Fibroblast of lung (primary cell): ENCODE results near the gene PIK3R4. TPM values are rescaled to one million over a fixed set of nuclear protein-coding genes. Genes with fewer than 3 reads are reported as not detected.

Experiments used
- DNase-seq, 2 donors: peaks; one replicate each; pipeline versions ENCODE4 v3.0.0 to v3.0.0-alpha.2; 2010; ENCODE audit warnings: low read depth in 2 of 2
- H2AFZ ChIP-seq: 2 replicates; pipeline ENCODE4 v1.5.1; 2012; ENCODE audit warnings: low read length, control low read depth, inconsistent platforms
- H3K27ac ChIP-seq: 2 replicates; pipeline ENCODE4 v1.5.1; 2011; ENCODE audit warnings: low read length, control low read depth; ENCODE audit not compliant: insufficient read depth
- H3K27me3 ChIP-seq: 2 replicates; pipeline ENCODE4 v1.5.1; 2011; ENCODE audit warnings: mild to moderate bottlenecking, low read length; ENCODE audit not compliant: control insufficient read depth, insufficient read depth
- H3K36me3 ChIP-seq: 2 replicates; pipeline ENCODE4 v1.5.1; 2011; ENCODE audit warnings: low read length; ENCODE audit not compliant: control insufficient read depth, insufficient read depth
- H3K4me1 ChIP-seq: 2 replicates; pipeline ENCODE4 v1.5.1; 2011; ENCODE audit warnings: low read length; ENCODE audit not compliant: control insufficient read depth, insufficient read depth; ENCODE audit errors: extremely low read depth
- H3K4me2 ChIP-seq: 2 replicates; pipeline ENCODE4 v1.5.1; 2011; ENCODE audit warnings: low read length, control low read depth; ENCODE audit not compliant: insufficient read depth; ENCODE audit errors: extremely low read depth
- H3K4me3 ChIP-seq, 4 experiments: fragments of 200-600 bp in 1 of 4; sonication (generic) in 1 of 4; replicated peaks in 1 of 4; 2 replicates each; pipeline ENCODE4 v1.5.1; 2011 to 2016; ENCODE audit warnings: low read length in 4 of 4, low read depth in 3 of 4, mild to moderate bottlenecking in 3 of 4, control low read depth in 2 of 4, inconsistent platforms in 1 of 4, mixed read lengths in 1 of 4; ENCODE audit not compliant: insufficient read depth in 1 of 4; ENCODE audit errors: control extremely low read depth in 1 of 4
- H3K79me2 ChIP-seq: 2 replicates; pipeline ENCODE4 v1.5.1; 2012; ENCODE audit warnings: mild to moderate bottlenecking, low read length, inconsistent platforms; ENCODE audit not compliant: control insufficient read depth, insufficient read depth
- H3K9ac ChIP-seq: 2 replicates; pipeline ENCODE4 v1.5.1; 2011; ENCODE audit warnings: mild to moderate bottlenecking, low read length, control low read depth; ENCODE audit not compliant: insufficient read depth
- H3K9me3 ChIP-seq: 2 replicates; pipeline ENCODE4 v1.5.1; 2012; ENCODE audit warnings: low read depth, low read length; ENCODE audit not compliant: control insufficient read depth, insufficient read depth
- H4K20me1 ChIP-seq: 2 replicates; pipeline ENCODE4 v1.5.1; 2011; ENCODE audit warnings: low read length; ENCODE audit not compliant: control insufficient read depth, insufficient read depth; ENCODE audit errors: extremely low read depth
- CTCF ChIP-seq, 2 donors: IDR thresholded peaks in 1 of 2; conservative IDR thresholded peaks in 1 of 2; 1 replicate in 1 of 2; 2 replicates in 1 of 2; pipeline ENCODE4 v1.5.1; 2011 to 2012; ENCODE audit warnings: low read length in 2 of 2, control low read depth in 1 of 2, inconsistent platforms in 1 of 2, low read depth in 1 of 2, mild to moderate bottlenecking in 1 of 2
- EZH2 ChIP-seq: IDR thresholded peaks from 2 replicates; pipeline ENCODE4 v1.5.1; 2012; ENCODE audit warnings: low read length, control low read depth, mild to moderate bottlenecking; ENCODE audit errors: missing control alignments
- polyA plus RNA-seq, 2 donors: library from polyadenylated mRNA; depleted of rRNA in 1 of 2; stranded (reverse) in 1 of 2; unstranded in 1 of 2; fragments of >200 nt; gene quantifications; 2 replicates each; pipeline ENCODE4 v1.2.1, GENCODE V29; 2011 to 2012; ENCODE audit warnings: missing spikeins in 1 of 2
- total RNA-seq: library from RNA; depleted of rRNA; stranded (reverse); fragments of >200 nt; gene quantifications from 2 replicates; pipeline ENCODE4 v1.2.1, GENCODE V29; 2014

PIK3R4 gene
- total and polyA plus RNA-seq, 2 donors (not counting 1 experiment from before 2014, with no cell fraction given), result 33.4 to 44.6 TPM

- DNase-seq, result no peak
- Histone ChIP-seq H4K20me1 (no peaks in the 10 kb centered on the region), H3K4me2 (no peak overlapping the region), H2AFZ (no peak overlapping the region), H3K4me1 (no peaks in the 10 kb centered on the region), H3K9me3 (no peaks in the 10 kb centered on the region), H3K27ac (no peak overlapping the region), H3K4me3 (no peak overlapping the region), H3K36me3 (no peaks in the 10 kb centered on the region), H3K9ac (no peak overlapping the region), H3K27me3 (no peaks in the 10 kb centered on the region), H3K79me2 (no peaks in the 10 kb centered on the region)
- no peak for TF ChIP-seq CTCF (conservative IDR thresholded peaks at IDR 0.05 in 1 of 2, IDR thresholded peaks at IDR 0.05 in 1 of 2; ENCODE audit: low read depth in 1 of 2, low read length in 2 of 2)
- TF ChIP-seq EZH2, result no peak
Observed at GRCh38 chr3:130648293-130648692, 98.3 kb downstream of the PIK3R4 start.

GRCh38 chr3:130645261-130645660 lies 101.4 kb downstream of the PIK3R4 start:
- Histone ChIP-seq H3K4me1 (no peaks in the 10 kb centered on the region), H3K9me3 (no peaks in the 10 kb centered on the region), H3K4me2 (no peak overlapping the region), H3K27me3 (no peaks in the 10 kb centered on the region), H2AFZ (no peak overlapping the region), H3K9ac (no peak overlapping the region), H3K36me3 (no peaks in the 10 kb centered on the region), H3K27ac (no peak overlapping the region), H4K20me1 (no peaks in the 10 kb centered on the region), H3K4me3 (no peak overlapping the region), H3K79me2 (no peaks in the 10 kb centered on the region)
- no peak for DNase-seq
- no peak for TF ChIP-seq EZH2
- no peak for TF ChIP-seq CTCF (conservative IDR thresholded peaks at IDR 0.05 in 1 of 2, IDR thresholded peaks at IDR 0.05 in 1 of 2; ENCODE audit: low read depth in 1 of 2, low read length in 2 of 2)

- TF ChIP-seq CTCF (conservative IDR thresholded peaks at IDR 0.05 in 1 of 2, IDR thresholded peaks at IDR 0.05 in 1 of 2; ENCODE audit: low read depth in 1 of 2, low read length in 2 of 2) (no peak), EZH2 (no peak)
- Histone ChIP-seq H3K27ac (no peak overlapping the region), H3K4me3 (no peak overlapping the region)
Observed at GRCh38 chr3:130644628-130645253, 101.9 kb downstream of the PIK3R4 start.

More at GRCh38 chr3:130644628-130645253, 101.9 kb downstream of the PIK3R4 start:
- Histone ChIP-seq H3K4me2 (no peak overlapping the region), H3K27me3 (no peaks in the 10 kb centered on the region), H3K36me3 (no peaks in the 10 kb centered on the region), H3K79me2 (no peaks in the 10 kb centered on the region), H4K20me1 (no peaks in the 10 kb centered on the region), H3K9ac (no peak overlapping the region), H2AFZ (no peak overlapping the region), H3K4me1 (no peaks in the 10 kb centered on the region), H3K9me3 (no peaks in the 10 kb centered on the region)
- DNase-seq, result no peak
